IMR-90 (cell line): ENCODE data around the gene BTBD9. TPM values are rescaled to one million over a fixed set of nuclear protein-coding genes. Genes with fewer than 3 reads are reported as not detected.

Experiments
- ATAC-seq: fragments of 200-7000 bp; cut with Tn5 transposase; 2 replicates; pipeline ENCODE4 v1.9.1; 2020; ENCODE audit warnings: low read depth, mild to moderate bottlenecking, moderate library complexity
- BruUV-seq: library from RNA; stranded (reverse); fragments of 400-500 nt; replicated peaks from 2 replicates; lab custom pipeline; 2021; lab: Mats Ljungman, UMichigan
- CTCF ChIA-PET: fragments of 300-600 bp; formaldehyde crosslinking; extraction: SDS; loops from one replicate; lab custom pipeline; 2021; ENCODE audit warnings: antibody characterized with exemption; lab: Yijun Ruan, JAX
- POLR2A ChIA-PET: fragments of 300-600 bp; sonication (Branson Sonifier 250); formaldehyde crosslinking; loops from one replicate; lab custom pipeline; 2022; ENCODE audit warnings: antibody characterized with exemption; ENCODE audit not compliant: unreplicated experiment; lab: Charles Lee
- DNase-seq: peaks from one replicate; pipeline ENCODE4 v3.0.0; 2013
- H2AFZ ChIP-seq: replicated peaks from 2 replicates; pipeline ENCODE3; 2013; ENCODE audit warnings: low read length, mild to moderate bottlenecking; ENCODE audit not compliant: poor library complexity
- H2AK5ac ChIP-seq: 2 replicates; pipeline ENCODE4 v1.6.1; 2013; ENCODE audit warnings: low read depth, low read length, inconsistent platforms
- H2AK9ac ChIP-seq: replicated peaks from 2 replicates; pipeline ENCODE3; 2013; ENCODE audit warnings: mild to moderate bottlenecking, low read depth, low read length, moderate library complexity; ENCODE audit not compliant: poor library complexity
- H2BK120ac ChIP-seq: 2 replicates; pipeline ENCODE4 v1.6.1; 2013; ENCODE audit warnings: low read depth, low read length, inconsistent platforms
- H2BK15ac ChIP-seq: 3 replicates; pipeline ENCODE4 v1.6.1; 2013; ENCODE audit warnings: low read depth, low read length, inconsistent platforms
- H2BK20ac ChIP-seq: 2 replicates; pipeline ENCODE4 v1.6.1; 2013; ENCODE audit warnings: low read depth, mild to moderate bottlenecking, inconsistent platforms, low read length, moderate library complexity
- H2BK5ac ChIP-seq: 2 replicates; pipeline ENCODE4 v1.6.1; 2013; ENCODE audit warnings: mild to moderate bottlenecking, low read depth, low read length, inconsistent platforms; ENCODE audit not compliant: poor library complexity, severe bottlenecking
- H3K14ac ChIP-seq: replicated peaks from 2 replicates; pipeline ENCODE4 v1.6.1; 2013; ENCODE audit warnings: low read depth, low read length, inconsistent platforms
- H3K18ac ChIP-seq: 2 replicates; pipeline ENCODE4 v1.6.1; 2013; ENCODE audit warnings: low read depth, low read length, control low read depth
- H3K23ac ChIP-seq: 2 replicates; pipeline ENCODE4 v1.6.1; 2013; ENCODE audit warnings: low read depth, low read length, inconsistent platforms
- H3K27ac ChIP-seq: 2 replicates; pipeline ENCODE4 v1.5.1; 2013; ENCODE audit warnings: mild to moderate bottlenecking, control low read depth, low read length; ENCODE audit not compliant: insufficient read depth
- H3K27me3 ChIP-seq: 2 replicates; pipeline ENCODE4 v1.6.1; 2013; ENCODE audit warnings: low read length; ENCODE audit not compliant: control insufficient read depth, insufficient read depth
- H3K36me3 ChIP-seq: 2 replicates; pipeline ENCODE4 v1.6.1; 2013; ENCODE audit warnings: low read length, mixed read lengths; ENCODE audit not compliant: control insufficient read depth, insufficient read depth
- H3K4ac ChIP-seq: 2 replicates; pipeline ENCODE4 v1.6.1; 2013; ENCODE audit warnings: low read depth, low read length, inconsistent platforms
- H3K4me1 ChIP-seq: 2 replicates; pipeline ENCODE4 v1.6.1; 2013; ENCODE audit warnings: low read length, mixed read lengths; ENCODE audit not compliant: control insufficient read depth, insufficient read depth
- H3K4me2 ChIP-seq: 2 replicates; pipeline ENCODE4 v1.6.1; 2013; ENCODE audit warnings: low read depth, mild to moderate bottlenecking, control low read depth, low read length, moderate library complexity
- H3K4me3 ChIP-seq: 2 replicates; pipeline ENCODE4 v1.5.1; 2013; ENCODE audit warnings: low read depth, mild to moderate bottlenecking, control low read depth, low read length, moderate library complexity; ENCODE audit not compliant: insufficient read depth
- H3K56ac ChIP-seq: 2 replicates; pipeline ENCODE4 v1.6.1; 2013; ENCODE audit warnings: low read length, inconsistent platforms; ENCODE audit not compliant: insufficient read depth; ENCODE audit errors: extremely low read depth
- H3K79me1 ChIP-seq, 2 experiments: 2 replicates each; pipeline ENCODE4 v1.6.1; 2013; ENCODE audit warnings: low read length in 2 of 2, inconsistent platforms in 1 of 2, low read depth in 1 of 2
- H3K9ac ChIP-seq: 2 replicates; pipeline ENCODE4 v1.6.1; 2013; ENCODE audit warnings: low read depth, low read length, control low read depth
- H3K9me1 ChIP-seq: 2 replicates; pipeline ENCODE4 v1.6.1; 2013; ENCODE audit warnings: low read length, inconsistent platforms; ENCODE audit not compliant: insufficient read depth
- H3K9me3 ChIP-seq: 2 replicates; pipeline ENCODE4 v1.6.1; 2013; ENCODE audit warnings: low read length; ENCODE audit not compliant: control insufficient read depth, insufficient read depth
- H4K20me1 ChIP-seq: 2 replicates; pipeline ENCODE4 v1.6.1; 2013; ENCODE audit warnings: low read length, inconsistent platforms; ENCODE audit not compliant: insufficient read depth
- H4K5ac ChIP-seq: 2 replicates; pipeline ENCODE4 v1.6.1; 2013; ENCODE audit warnings: mild to moderate bottlenecking, low read depth, low read length, control low read depth
- H4K8ac ChIP-seq, 2 experiments: 2 replicates each; pipeline ENCODE4 v1.6.1; 2013; ENCODE audit warnings: low read depth in 2 of 2, low read length in 2 of 2, control low read depth in 1 of 2, inconsistent platforms in 1 of 2
- H4K91ac ChIP-seq: 2 replicates; pipeline ENCODE4 v1.6.1; 2013; ENCODE audit warnings: low read depth, low read length, inconsistent platforms; ENCODE audit not compliant: insufficient read depth
- CEBPB ChIP-seq: IDR thresholded peaks from 2 replicates; pipeline ENCODE4 v1.6.1; 2012; ENCODE audit warnings: low read depth, low read length, improper control_type of control experiment
- CHD1 ChIP-seq: IDR thresholded peaks from 2 replicates; pipeline ENCODE4 v1.6.1; 2012; ENCODE audit warnings: low read depth, low read length, improper control_type of control experiment
- CTCF ChIP-seq: conservative IDR thresholded peaks from 2 replicates; pipeline ENCODE4 v1.5.1; 2012; ENCODE audit warnings: mild to moderate bottlenecking, low read depth, low read length, improper control_type of control experiment
- MAFK ChIP-seq: IDR thresholded peaks from 2 replicates; pipeline ENCODE4 v1.6.1; 2012; ENCODE audit warnings: low read depth, low read length, improper control_type of control experiment
- MXI1 ChIP-seq: IDR thresholded peaks from 2 replicates; pipeline ENCODE4 v1.6.1; 2012; ENCODE audit warnings: low read depth, mild to moderate bottlenecking, low read length, moderate library complexity, borderline replicate concordance
- RFX5 ChIP-seq: IDR thresholded peaks from 2 replicates; pipeline ENCODE4 v1.8.0; 2012; ENCODE audit warnings: low read depth, mild to moderate bottlenecking, low read length, moderate library complexity
- WGBS, 2 experiments: methylation state at CpG; one replicate each; pipeline versions ENCODE4 v1.1.5 to v1.1.7; 2013; ENCODE audit warnings: missing lambda C conversion rate in 2 of 2; ENCODE audit not compliant: insufficient read length in 1 of 2; ENCODE audit errors: extremely low coverage in 2 of 2; 5-methylcytosine and 5-hydroxymethylcytosine counted together
- dilution Hi-C: fragments of 300-500 bp; cut with HindIII; formaldehyde crosslinking; loops from one replicate; pipeline ENCODE4 v1.14.3; 2018; ENCODE audit warnings: low sequenced_read_pairs; ENCODE audit not compliant: unreplicated experiment
- in situ Hi-C: fragments of 300-500 bp; cut with MboI; formaldehyde crosslinking; loops from 3 replicates; pipeline ENCODE4 v1.14.3; 2019; ENCODE audit warnings: low sequenced_read_pairs, inconsistent platforms, mixed read lengths
- intact Hi-C: fragments of 100-400 bp; cut with micrococcal nuclease; formaldehyde crosslinking; loops from 2 replicates; pipeline ENCODE4 v1.10.0; 2022
- polyA plus RNA-seq, 3 experiments: library from polyadenylated mRNA; depleted of rRNA; stranded (reverse); fragments of >200 nt; gene quantifications; 2 replicates each; pipeline ENCODE4 v1.2.3, GENCODE V29; 2012; ENCODE audit warnings: low replicate concordance in 1 of 3
- total RNA-seq: library from RNA; depleted of rRNA; stranded (reverse); fragments of >200 nt; gene quantifications from 2 replicates; pipeline ENCODE4 v1.2.3, GENCODE V29; 2012

BTBD9 gene
- total and polyA plus RNA-seq, 2 of the 4 experiments (the other 2 are of a cell fraction) = 4.1 to 22.0 TPM

- TF ChIP-seq MXI1 = no peak
- no peak for TF ChIP-seq RFX5
- no peak for TF ChIP-seq CHD1
- no peak for TF ChIP-seq CEBPB
- no peak for TF ChIP-seq MAFK
Observed at GRCh38 chr6:38413102-38413800, 226.5 kb downstream of the BTBD9 start (continued).

GRCh38 chr6:38407192-38407591 lies 232.5 kb downstream of the BTBD9 start:
- peaks cover 2 to 6% of the 10 kb centered on the region in 2 experiments; a peak in 2 of 4 replicates for H3K79me1 ChIP-seq
- no peaks in the 10 kb centered on the region for H4K20me1 ChIP-seq
- BruUV-seq = no TSS peak
- ATAC-seq (no peak), DNase-seq (no peak)
- H3K9me1 ChIP-seq = no peaks in the 10 kb centered on the region
- no peak overlapping the region for H3K18ac ChIP-seq
- no peak overlapping the region for H3K27ac ChIP-seq
- in situ Hi-C loops = no loop called here
- dilution Hi-C loops = no loop called here
- H2BK5ac ChIP-seq = no peak overlapping the region
- H2AK5ac ChIP-seq = no peak overlapping the region
- WGBS, 2 experiments = no CpG with 5 or more reads among the region's 3 CpGs
- no peaks in the 10 kb centered on the region for H3K9me3 ChIP-seq
- no peak overlapping the region for H2BK15ac ChIP-seq
- H3K4me1 ChIP-seq = no peaks in the 10 kb centered on the region
- H2BK120ac ChIP-seq = no peak overlapping the region
- no peak overlapping the region for H2AFZ ChIP-seq
- CTCF ChIA-PET = no interaction called here
- no peak overlapping the region for H4K91ac ChIP-seq
- H2BK20ac ChIP-seq = no peak overlapping the region
- no peak overlapping the region for H3K4me2 ChIP-seq
- H4K5ac ChIP-seq = no peak overlapping the region
- no peak overlapping the region for H3K4me3 ChIP-seq
- H4K8ac ChIP-seq = no peak overlapping the region
- H3K14ac ChIP-seq = no peak overlapping the region
- no peak overlapping the region for H3K9ac ChIP-seq
- H2AK9ac ChIP-seq = no peak overlapping the region
- no peaks in the 10 kb centered on the region for H3K27me3 ChIP-seq
- TF ChIP-seq CTCF = no peak
- no peak overlapping the region for H3K23ac ChIP-seq
- H3K36me3 ChIP-seq = no peaks in the 10 kb centered on the region
- POLR2A ChIA-PET = no interaction called here
- intact Hi-C loops = no loop called here
- no peak overlapping the region for H3K56ac ChIP-seq
- H3K4ac ChIP-seq = no peak overlapping the region
